HepG2 (cell line): ENCODE data around the gene SLC28A1. TPM values are rescaled to one million over a fixed set of nuclear protein-coding genes. Genes with fewer than 3 reads are reported as not detected.

Source experiments
- ATF7 ChIP-seq, 2 experiments: fragments of 450-650 bp in 1 of 2; sonication (generic) in 1 of 2; formaldehyde crosslinking in 1 of 2; IDR thresholded peaks; 2 replicates each; pipeline versions ENCODE4 v1.4.0 to v1.6.1; 2016 to 2020; ENCODE audit warnings: antibody characterized with exemption in 1 of 2, mild to moderate bottlenecking in 1 of 2, missing genetic modification reagents in 1 of 2
- ELF3 ChIP-seq: IDR thresholded peaks from 2 replicates; pipeline ENCODE4 v1.6.1; 2016; ENCODE audit warnings: missing genetic modification reagents, missing compliant biosample characterization
- EP300 ChIP-seq, 3 experiments: sonication (generic) in 1 of 3; formaldehyde crosslinking in 1 of 3; IDR thresholded peaks; 2 replicates each; pipeline versions ENCODE4 v1.5.1 to v1.6.1; 2011 to 2020; ENCODE audit warnings: low read depth in 2 of 3, low read length in 2 of 3, borderline replicate concordance in 1 of 3, improper control_type of control experiment in 1 of 3, mild to moderate bottlenecking in 1 of 3, missing genetic modification reagents in 1 of 3, moderate library complexity in 1 of 3
- GATAD1 ChIP-seq: IDR thresholded peaks from 2 replicates; pipeline ENCODE4 v1.6.1; 2016; ENCODE audit warnings: missing genetic modification reagents, missing compliant biosample characterization
- IRF2 ChIP-seq: IDR thresholded peaks from 2 replicates; pipeline ENCODE4 v1.6.1; 2018; ENCODE audit warnings: missing genetic modification reagents, missing compliant biosample characterization
- KLF15 ChIP-seq: sonication (generic); formaldehyde crosslinking; IDR thresholded peaks from 2 replicates; pipeline ENCODE4 v1.8.1; 2023; ENCODE audit warnings: borderline replicate concordance, mild to moderate bottlenecking, inconsistent platforms, missing genetic modification reagents, mixed read lengths
- MXI1 ChIP-seq: IDR thresholded peaks from 3 replicates; pipeline ENCODE4 v1.6.1; 2012; ENCODE audit warnings: low read depth, low read length, inconsistent platforms, borderline replicate concordance
- MZF1 ChIP-seq: sonication (generic); formaldehyde crosslinking; IDR thresholded peaks from 2 replicates; pipeline ENCODE4 v1.8.1; 2023; ENCODE audit warnings: mild to moderate bottlenecking, missing genetic modification reagents, borderline replicate concordance
- NFE2L2 ChIP-seq: fragments of 150-350 bp; IDR thresholded peaks from 2 replicates; pipeline ENCODE4 v1.6.1; 2014; ENCODE audit warnings: low read length
- PITX1 ChIP-seq: sonication (generic); formaldehyde crosslinking; IDR thresholded peaks from 2 replicates; pipeline ENCODE4 v1.5.1; 2020; ENCODE audit warnings: mild to moderate bottlenecking, missing genetic modification reagents
- SIX4 ChIP-seq: sonication (generic); formaldehyde crosslinking; IDR thresholded peaks from 2 replicates; pipeline ENCODE4 v1.4.0; 2020; ENCODE audit warnings: missing genetic modification reagents
- SP5 ChIP-seq: IDR thresholded peaks from 2 replicates; pipeline ENCODE4 v1.6.1; 2016; ENCODE audit warnings: low read depth, borderline replicate concordance
- YEATS2 ChIP-seq: sonication (generic); formaldehyde crosslinking; IDR thresholded peaks from 2 replicates; pipeline ENCODE4 v1.4.0; 2020; ENCODE audit warnings: missing genetic modification reagents, borderline replicate concordance
- ZNF207 ChIP-seq: fragments of 450-650 bp; IDR thresholded peaks from 2 replicates; pipeline ENCODE4 v1.6.1; 2016; ENCODE audit warnings: antibody characterized with exemption, borderline replicate concordance
- ZNF441 ChIP-seq: sonication (generic); formaldehyde crosslinking; IDR thresholded peaks from 2 replicates; pipeline ENCODE4 v1.7.0; 2021; ENCODE audit warnings: missing genetic modification reagents, borderline replicate concordance
- ZNF747 ChIP-seq: sonication (generic); formaldehyde crosslinking; IDR thresholded peaks from 2 replicates; pipeline ENCODE4 v1.8.1; 2023; ENCODE audit warnings: missing genetic modification reagents, mild to moderate bottlenecking, borderline replicate concordance
- polyA plus RNA-seq, 8 experiments: library from polyadenylated mRNA; depleted of rRNA in 3 of 8; stranded (reverse) in 7 of 8; unstranded in 1 of 8; fragments of >200 nt; fragmentation: Illumina TruSeq in 4 of 8; extraction: Trizol in 4 of 8; gene quantifications; 2 replicates each; pipeline versions ENCODE4 v1.2.1 to v1.2.3, GENCODE V29; 2011 to 2016; ENCODE audit warnings: low read depth in 4 of 8, missing spikeins in 1 of 8, mixed read lengths in 1 of 8; ENCODE audit not compliant: insufficient read depth in 1 of 8
- total RNA-seq, 5 experiments: library from RNA; depleted of rRNA; stranded (reverse); fragments of >200 nt; fragmentation: Illumina TruSeq; extraction: Trizol; gene quantifications; 2 replicates each; pipeline ENCODE4 v1.2.3, GENCODE V29; 2016; ENCODE audit warnings: low read depth in 1 of 5
- TF ChIP-seq, protein P1 (sequence below): sonication (generic); formaldehyde crosslinking; IDR thresholded peaks from 2 replicates; pipeline ENCODE4 v1.4.0; 2020; ENCODE audit warnings: mild to moderate bottlenecking, low read depth, missing genetic modification reagents
- TF ChIP-seq, protein P2 (sequence below): IDR thresholded peaks from 2 replicates; pipeline ENCODE4 v1.6.1; 2016; ENCODE audit warnings: missing genetic modification reagents, missing compliant biosample characterization
- TF ChIP-seq, protein P3 (sequence below): sonication (generic); formaldehyde crosslinking; IDR thresholded peaks from 2 replicates; pipeline ENCODE4 v1.9.0; 2021; ENCODE audit warnings: missing genetic modification reagents, borderline replicate concordance
- TF ChIP-seq, protein P4 (sequence below): sonication (generic); formaldehyde crosslinking; IDR thresholded peaks from 2 replicates; pipeline ENCODE4 v1.9.0; 2021; ENCODE audit warnings: missing genetic modification reagents, mild to moderate bottlenecking, borderline replicate concordance
- TF ChIP-seq, protein P5 (sequence below): sonication (generic); formaldehyde crosslinking; IDR thresholded peaks from 2 replicates; pipeline ENCODE4 v1.8.1; 2023; ENCODE audit warnings: mild to moderate bottlenecking, missing genetic modification reagents

The SLC28A1 gene
- total and polyA plus RNA-seq, 2 of the 13 experiments (the other 11 are each of a cell fraction or from before 2014, with no cell fraction given), result 0.31 to 5.8 TPM

DNA sequence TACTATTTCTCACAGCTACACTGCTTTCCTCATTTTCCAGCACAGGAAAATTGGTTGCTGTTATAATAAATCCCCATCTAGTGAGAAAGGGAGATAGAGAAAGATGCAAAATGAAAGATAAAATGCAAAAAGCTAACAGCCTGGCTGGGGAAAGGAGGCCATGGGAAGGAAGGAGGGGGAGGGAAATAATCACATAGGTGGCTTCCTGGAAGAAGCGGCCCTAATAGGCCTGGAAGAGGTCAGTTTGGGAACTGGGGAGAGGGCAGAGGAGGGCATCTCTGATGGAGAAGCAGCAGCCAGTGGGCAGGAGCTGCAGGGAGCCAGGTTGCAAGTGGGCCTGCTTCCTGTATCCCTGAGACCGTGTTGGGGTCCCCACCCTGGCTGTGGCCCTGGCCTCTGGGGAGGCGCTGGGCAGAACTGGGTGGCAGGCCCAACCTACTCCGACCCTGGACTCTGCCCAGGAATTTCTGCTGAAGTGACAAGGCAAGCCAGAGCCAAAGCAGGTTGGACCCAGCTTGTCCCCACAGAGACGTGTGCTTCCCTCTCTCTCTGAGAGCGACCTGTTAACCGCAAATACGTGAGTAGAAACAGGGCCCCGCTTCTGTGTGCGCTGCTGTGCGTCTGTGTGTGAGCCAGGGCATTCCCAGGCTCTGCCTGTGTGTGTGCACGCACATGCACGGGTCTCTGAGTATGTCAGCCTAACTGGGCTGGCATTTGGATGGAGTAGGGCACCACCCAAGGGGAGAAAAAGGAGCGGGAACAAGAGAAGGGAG lies 1.9 kb downstream of the SLC28A1 start (continued):
- no peak for TF ChIP-seq ATF7 (IDR thresholded peaks at IDR 0.05)
- TF ChIP-seq ATF7 (CRISPR knock-in tag; IDR thresholded peaks at IDR 0.05), result peak; percentile 54; the same call in 1 of the 2 replicates
- peak; percentile 61; the same call in 1 of the 2 replicates for TF ChIP-seq IRF2
- TF ChIP-seq GATAD1 (CRISPR knock-in tag), result no peak
- peak; percentile 60; the same call in 1 of the 2 replicates for TF ChIP-seq ZNF747 (CRISPR knock-in tag)
- TF ChIP-seq, protein P1, sequence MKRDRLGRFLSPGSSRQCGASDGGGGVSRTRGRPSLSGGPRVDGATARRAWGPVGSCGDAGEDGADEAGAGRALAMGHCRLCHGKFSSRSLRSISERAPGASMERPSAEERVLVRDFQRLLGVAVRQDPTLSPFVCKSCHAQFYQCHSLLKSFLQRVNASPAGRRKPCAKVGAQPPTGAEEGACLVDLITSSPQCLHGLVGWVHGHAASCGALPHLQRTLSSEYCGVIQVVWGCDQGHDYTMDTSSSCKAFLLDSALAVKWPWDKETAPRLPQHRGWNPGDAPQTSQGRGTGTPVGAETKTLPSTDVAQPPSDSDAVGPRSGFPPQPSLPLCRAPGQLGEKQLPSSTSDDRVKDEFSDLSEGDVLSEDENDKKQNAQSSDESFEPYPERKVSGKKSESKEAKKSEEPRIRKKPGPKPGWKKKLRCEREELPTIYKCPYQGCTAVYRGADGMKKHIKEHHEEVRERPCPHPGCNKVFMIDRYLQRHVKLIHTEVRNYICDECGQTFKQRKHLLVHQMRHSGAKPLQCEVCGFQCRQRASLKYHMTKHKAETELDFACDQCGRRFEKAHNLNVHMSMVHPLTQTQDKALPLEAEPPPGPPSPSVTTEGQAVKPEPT (CRISPR knock-in tag), result peak; percentile 46; the same call in 1 of the 2 replicates
- TF ChIP-seq MZF1 (CRISPR knock-in tag), result no peak
- no peak for TF ChIP-seq KLF15 (CRISPR knock-in tag)
- TF ChIP-seq ZNF441 (CRISPR knock-in tag), result peak; percentile 73; the same call in 1 of the 2 replicates
- TF ChIP-seq NFE2L2, result no peak
- TF ChIP-seq, protein P2, sequence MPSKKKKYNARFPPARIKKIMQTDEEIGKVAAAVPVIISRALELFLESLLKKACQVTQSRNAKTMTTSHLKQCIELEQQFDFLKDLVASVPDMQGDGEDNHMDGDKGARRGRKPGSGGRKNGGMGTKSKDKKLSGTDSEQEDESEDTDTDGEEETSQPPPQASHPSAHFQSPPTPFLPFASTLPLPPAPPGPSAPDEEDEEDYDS, result 0 out of 2 replicates have a peak, but pooled peaks have one; percentile 26
- peak; percentile 47; the same call in 1 of the 2 replicates for TF ChIP-seq YEATS2 (CRISPR knock-in tag)
- no peak for TF ChIP-seq SIX4 (CRISPR knock-in tag)
- TF ChIP-seq ZNF207, result no peak
- TF ChIP-seq, protein P3, sequence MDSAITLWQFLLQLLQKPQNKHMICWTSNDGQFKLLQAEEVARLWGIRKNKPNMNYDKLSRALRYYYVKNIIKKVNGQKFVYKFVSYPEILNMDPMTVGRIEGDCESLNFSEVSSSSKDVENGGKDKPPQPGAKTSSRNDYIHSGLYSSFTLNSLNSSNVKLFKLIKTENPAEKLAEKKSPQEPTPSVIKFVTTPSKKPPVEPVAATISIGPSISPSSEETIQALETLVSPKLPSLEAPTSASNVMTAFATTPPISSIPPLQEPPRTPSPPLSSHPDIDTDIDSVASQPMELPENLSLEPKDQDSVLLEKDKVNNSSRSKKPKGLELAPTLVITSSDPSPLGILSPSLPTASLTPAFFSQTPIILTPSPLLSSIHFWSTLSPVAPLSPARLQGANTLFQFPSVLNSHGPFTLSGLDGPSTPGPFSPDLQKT (CRISPR knock-in tag), result no peak
- TF ChIP-seq PITX1 (CRISPR knock-in tag), result peak; percentile 70; the same call in 1 of the 2 replicates
- TF ChIP-seq, protein P4, sequence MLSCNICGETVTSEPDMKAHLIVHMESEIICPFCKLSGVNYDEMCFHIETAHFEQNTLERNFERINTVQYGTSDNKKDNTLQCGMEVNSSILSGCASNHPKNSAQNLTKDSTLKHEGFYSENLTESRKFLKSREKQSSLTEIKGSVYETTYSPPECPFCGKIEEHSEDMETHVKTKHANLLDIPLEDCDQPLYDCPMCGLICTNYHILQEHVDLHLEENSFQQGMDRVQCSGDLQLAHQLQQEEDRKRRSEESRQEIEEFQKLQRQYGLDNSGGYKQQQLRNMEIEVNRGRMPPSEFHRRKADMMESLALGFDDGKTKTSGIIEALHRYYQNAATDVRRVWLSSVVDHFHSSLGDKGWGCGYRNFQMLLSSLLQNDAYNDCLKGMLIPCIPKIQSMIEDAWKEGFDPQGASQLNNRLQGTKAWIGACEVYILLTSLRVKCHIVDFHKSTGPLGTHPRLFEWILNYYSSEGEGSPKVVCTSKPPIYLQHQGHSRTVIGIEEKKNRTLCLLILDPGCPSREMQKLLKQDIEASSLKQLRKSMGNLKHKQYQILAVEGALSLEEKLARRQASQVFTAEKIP (CRISPR knock-in tag), result no peak
- TF ChIP-seq MXI1, result peak; percentile 30; the same call in 1 of the 3 replicates
- TF ChIP-seq, protein P5, sequence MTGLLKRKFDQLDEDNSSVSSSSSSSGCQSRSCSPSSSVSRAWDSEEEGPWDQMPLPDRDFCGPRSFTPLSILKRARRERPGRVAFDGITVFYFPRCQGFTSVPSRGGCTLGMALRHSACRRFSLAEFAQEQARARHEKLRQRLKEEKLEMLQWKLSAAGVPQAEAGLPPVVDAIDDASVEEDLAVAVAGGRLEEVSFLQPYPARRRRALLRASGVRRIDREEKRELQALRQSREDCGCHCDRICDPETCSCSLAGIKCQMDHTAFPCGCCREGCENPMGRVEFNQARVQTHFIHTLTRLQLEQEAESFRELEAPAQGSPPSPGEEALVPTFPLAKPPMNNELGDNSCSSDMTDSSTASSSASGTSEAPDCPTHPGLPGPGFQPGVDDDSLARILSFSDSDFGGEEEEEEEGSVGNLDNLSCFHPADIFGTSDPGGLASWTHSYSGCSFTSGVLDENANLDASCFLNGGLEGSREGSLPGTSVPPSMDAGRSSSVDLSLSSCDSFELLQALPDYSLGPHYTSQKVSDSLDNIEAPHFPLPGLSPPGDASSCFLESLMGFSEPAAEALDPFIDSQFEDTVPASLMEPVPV (CRISPR knock-in tag), result peak; percentile 59; the same call in 1 of the 2 replicates
- TF ChIP-seq ELF3, result peak; percentile 88
- peak in 1 of 2 experiments; percentile 40; a peak in 1 of 4 replicates for TF ChIP-seq EP300 (IDR thresholded peaks at IDR 0.05; ENCODE audit: low read depth in 2 of 2, low read length in 2 of 2)
- TF ChIP-seq EP300 (CRISPR knock-in tag; IDR thresholded peaks at IDR 0.05; ENCODE audit: borderline replicate concordance), result no peak
- 0 out of 2 replicates have a peak, but pooled peaks have one; percentile 13 for TF ChIP-seq SP5 (CRISPR knock-in tag)
